Bronchial epithelial cell (primary cell): ENCODE results near the gene IL17B. TPM values are rescaled to one million over a fixed set of nuclear protein-coding genes. Genes with fewer than 3 reads are reported as not detected.

Experiments
- DNase-seq: peaks from one replicate; pipeline ENCODE4 v3.0.0-alpha.2; 2010; ENCODE audit warnings: low read depth
- FAIRE-seq: peaks from 2 replicates; lab custom pipeline; 2011; peaks lifted over from hg19 to GRCh38; lab: Jason Lieb, UNC
- H3K27me3 ChIP-seq: 2 replicates; pipeline ENCODE4 v1.5.1; 2011; ENCODE audit warnings: low read length; ENCODE audit not compliant: control insufficient read depth, insufficient read depth
- H3K36me3 ChIP-seq: 2 replicates; pipeline ENCODE4 v1.5.1; 2011; ENCODE audit warnings: low read length; ENCODE audit not compliant: control insufficient read depth, insufficient read depth
- H3K4me3 ChIP-seq: 2 replicates; pipeline ENCODE4 v1.5.1; 2011; ENCODE audit warnings: mild to moderate bottlenecking, low read depth, low read length, control low read depth
- total RNA-seq: library from RNA; depleted of rRNA; stranded (reverse); fragments of >200 nt; gene quantifications from 2 replicates; pipeline ENCODE4 v1.2.1, GENCODE V29; 2014
- TF ChIP-seq, protein P1 (sequence below): IDR thresholded peaks from 2 replicates; pipeline ENCODE4 v1.5.1; 2011; ENCODE audit warnings: mild to moderate bottlenecking, moderate library complexity, low read length, control low read depth, inconsistent platforms; ENCODE audit not compliant: insufficient read depth, severe bottlenecking

The IL17B gene
- total RNA-seq, 1 donor from 2014 or later, result not detected

DNA sequence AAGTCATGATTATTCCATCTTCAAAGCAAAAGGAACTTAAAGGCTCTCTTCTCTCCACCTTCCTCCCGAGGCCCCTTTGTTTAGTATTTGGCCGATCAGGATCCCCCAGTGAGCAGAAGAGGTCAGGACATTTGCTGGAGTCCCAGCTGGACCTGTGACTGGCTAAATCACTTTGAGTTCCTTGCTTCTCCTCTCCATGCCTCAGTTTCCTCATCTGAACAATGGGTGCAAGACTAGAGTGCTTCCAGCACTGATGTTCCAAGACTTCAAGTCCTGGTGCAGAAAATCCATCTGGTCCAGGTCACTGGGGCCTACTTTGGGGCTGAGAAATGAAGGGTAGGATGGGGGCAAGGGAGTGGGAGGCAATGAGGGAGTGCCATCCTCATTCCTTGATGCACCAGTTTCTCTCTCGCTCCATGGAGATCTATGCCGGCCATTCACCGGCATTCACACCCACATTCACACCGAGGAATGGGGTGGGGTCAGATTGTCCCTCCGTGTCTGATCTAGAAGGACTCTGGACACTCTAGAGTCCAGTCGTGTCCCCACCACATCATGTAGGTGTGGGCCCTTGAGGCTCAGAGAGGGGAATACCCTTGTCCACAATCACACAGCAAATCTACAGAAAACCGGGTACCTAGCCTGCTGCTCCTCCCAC, 38.7 kb upstream of the IL17B start:
- Histone ChIP-seq H3K27me3 (no peaks in the 10 kb centered on the region), H3K4me3 (no peak overlapping the region), H3K36me3 (no peaks in the 10 kb centered on the region)
- TF ChIP-seq, protein P1, sequence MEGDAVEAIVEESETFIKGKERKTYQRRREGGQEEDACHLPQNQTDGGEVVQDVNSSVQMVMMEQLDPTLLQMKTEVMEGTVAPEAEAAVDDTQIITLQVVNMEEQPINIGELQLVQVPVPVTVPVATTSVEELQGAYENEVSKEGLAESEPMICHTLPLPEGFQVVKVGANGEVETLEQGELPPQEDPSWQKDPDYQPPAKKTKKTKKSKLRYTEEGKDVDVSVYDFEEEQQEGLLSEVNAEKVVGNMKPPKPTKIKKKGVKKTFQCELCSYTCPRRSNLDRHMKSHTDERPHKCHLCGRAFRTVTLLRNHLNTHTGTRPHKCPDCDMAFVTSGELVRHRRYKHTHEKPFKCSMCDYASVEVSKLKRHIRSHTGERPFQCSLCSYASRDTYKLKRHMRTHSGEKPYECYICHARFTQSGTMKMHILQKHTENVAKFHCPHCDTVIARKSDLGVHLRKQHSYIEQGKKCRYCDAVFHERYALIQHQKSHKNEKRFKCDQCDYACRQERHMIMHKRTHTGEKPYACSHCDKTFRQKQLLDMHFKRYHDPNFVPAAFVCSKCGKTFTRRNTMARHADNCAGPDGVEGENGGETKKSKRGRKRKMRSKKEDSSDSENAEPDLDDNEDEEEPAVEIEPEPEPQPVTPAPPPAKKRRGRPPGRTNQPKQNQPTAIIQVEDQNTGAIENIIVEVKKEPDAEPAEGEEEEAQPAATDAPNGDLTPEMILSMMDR, result no peak
- DNase-seq (no peak), FAIRE-seq (no peak)

DNA sequence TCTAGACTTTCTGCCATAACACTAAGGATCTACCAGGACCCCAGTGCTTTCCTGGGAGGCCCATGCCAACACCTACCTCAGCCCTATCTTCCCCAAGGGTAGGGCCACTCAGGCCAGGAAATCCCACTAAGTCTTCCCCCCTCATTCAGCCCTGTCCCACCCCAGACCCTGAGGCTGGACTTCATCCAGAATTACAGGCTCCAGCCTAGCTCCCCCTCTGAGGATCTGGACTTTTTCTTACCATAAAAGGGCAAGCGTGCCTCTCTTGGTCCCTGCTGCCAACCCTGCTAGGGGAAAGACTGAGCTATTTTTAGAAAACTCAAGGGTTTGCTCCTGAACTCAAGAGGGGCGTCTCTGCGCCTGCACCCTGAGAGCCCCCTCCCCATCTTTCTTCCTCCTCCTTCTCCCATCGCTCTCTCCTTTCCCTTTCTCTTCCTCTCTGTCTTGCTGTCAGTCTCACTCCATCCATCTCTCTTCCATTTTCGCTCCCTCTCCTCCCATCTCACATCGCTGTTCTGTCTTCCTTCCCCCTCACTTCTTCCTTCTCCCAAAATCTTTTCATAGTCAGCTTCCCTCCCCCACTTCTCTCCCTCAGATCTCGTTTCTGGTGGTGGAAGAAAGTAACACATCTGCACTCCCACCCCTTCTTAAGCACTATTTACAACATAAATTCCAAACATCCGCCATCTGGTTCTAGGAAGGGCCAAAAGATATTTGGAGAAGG, 38.1 kb upstream of the IL17B start:
- FAIRE-seq, result no peak

DNA sequence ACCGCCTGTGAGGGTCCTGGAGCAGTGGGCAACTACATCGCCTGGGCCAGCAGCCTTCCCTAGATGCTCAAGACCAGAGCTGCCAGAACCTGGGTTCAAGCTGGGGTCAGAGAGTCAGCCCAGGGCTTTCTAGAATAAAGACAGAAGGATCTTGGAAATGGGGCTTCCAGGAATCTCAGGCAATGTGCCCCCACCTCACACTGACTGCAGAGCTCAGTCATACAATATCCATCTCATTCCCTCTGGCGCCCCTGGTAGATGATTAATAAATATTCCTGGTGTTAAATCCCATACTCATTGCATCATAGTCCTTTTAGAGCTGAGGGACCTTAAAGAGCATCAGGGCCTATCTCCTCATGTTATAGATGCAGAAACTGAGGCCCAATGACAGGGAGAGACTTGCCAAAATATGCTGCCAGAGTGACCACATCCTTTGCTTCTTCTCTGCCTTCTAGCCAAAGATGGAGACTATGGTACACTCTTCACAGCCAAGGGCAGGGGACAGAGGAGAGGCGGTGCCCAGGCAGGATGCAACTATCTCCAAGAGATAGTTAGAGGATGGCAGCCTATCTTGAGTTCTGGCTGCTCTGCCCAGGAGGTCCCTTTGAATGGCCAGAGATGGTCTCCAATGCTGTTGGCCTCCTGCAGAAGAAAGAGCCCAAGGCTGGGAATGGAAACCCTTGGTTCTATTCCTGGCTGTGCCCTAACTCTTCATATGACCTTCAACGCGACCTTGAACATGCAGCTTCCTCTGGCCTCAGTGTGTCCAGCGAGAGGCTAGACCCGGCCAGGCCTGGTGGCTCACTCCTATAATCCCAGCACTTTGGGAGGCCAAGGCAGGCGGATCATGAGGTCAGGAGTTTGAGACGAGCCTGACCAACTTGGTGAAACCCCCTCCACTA, 36.2 kb upstream of the IL17B start:
- H3K36me3 ChIP-seq, result no peaks in the 10 kb centered on the region
- no peak overlapping the region for H3K4me3 ChIP-seq
- FAIRE-seq (no peak), DNase-seq (no peak)
- no peaks in the 10 kb centered on the region for H3K27me3 ChIP-seq
- TF ChIP-seq, protein P1, result no peak

More for the DNA sequence above, 38.1 kb upstream of the IL17B start:
- Histone ChIP-seq H3K27me3 (no peaks in the 10 kb centered on the region), H3K4me3 (no peak overlapping the region), H3K36me3 (no peaks in the 10 kb centered on the region)
- TF ChIP-seq, protein P1, result no peak
- DNase-seq, result no peak

DNA sequence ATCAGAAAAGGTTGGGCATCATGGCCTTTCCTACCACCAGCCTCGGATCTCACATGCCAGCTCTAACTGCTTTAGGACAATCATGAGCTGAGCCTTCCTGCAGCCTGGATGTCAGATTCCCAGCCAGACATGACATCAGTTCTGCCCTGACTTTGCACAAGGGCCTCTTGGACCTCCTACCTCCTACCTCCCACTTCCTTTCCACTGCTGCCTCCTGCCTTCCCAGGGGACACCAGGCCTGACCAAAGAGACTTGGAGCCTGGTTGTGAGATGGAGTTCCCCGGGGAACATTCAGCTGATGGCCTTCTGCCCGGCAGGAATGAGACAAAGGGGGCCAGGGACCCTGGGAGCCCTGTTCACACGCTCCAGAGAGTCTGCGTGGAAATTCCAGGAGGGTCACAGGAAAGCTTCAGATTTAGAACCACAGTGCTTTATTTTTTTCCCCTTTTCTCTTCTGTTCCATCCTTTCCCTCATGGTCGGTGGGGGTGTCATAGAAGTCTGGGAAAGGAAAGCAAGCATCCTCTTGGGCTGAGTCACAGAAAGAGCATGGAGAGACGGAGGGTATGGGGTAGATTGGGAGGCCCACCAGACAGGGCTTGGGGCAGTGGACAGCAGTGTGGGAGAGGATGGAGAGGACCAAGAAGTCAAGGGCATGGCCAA, 35.4 kb upstream of the IL17B start:
- Histone ChIP-seq H3K4me3 (no peak overlapping the region), H3K36me3 (no peaks in the 10 kb centered on the region), H3K27me3 (no peaks in the 10 kb centered on the region)
- FAIRE-seq (no peak), DNase-seq (no peak)
- TF ChIP-seq, protein P1, result no peak

DNA sequence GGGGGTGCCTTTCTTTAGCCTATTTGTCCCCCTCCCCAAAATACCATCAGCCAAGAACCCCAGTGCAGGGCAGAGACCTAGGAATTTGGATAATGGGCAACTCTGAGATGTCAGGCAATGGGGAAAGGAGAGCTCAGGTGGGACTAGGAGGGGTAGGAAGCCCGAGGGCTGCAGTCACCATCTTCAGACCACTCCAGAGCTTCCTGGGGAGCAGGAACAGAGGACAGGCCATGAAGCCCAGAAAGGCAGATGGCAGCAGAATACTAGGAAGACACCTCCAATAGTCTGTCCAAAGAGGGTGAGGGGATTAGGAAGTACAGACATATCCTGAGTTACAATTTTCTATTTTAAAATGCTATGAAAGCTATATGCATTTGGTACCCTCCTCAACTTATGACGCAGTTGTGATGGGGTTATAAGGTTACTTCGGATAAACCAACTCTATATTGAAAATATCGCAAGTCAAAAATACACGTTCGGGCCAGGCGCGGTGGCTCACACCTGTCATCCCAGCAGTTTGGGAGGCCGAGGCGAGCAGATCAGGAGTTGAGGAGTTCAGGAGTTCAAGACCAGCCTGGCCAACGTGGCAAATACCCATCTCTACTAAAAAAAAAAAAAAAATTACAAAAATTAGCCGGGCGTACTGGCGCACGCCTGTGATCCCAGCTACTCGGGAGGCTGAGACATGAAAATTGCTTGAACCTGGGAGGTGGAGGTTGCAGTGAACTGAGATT, 34.6 kb upstream of the IL17B start:
- H3K27me3 ChIP-seq, result no peaks in the 10 kb centered on the region
- no peak for FAIRE-seq
- TF ChIP-seq, protein P1, result no peak
- H3K4me3 ChIP-seq, result no peak overlapping the region
- H3K36me3 ChIP-seq, result no peaks in the 10 kb centered on the region
- no peak for DNase-seq
